KOPT-K1 (cell line): ENCODE measurements around the gene USF2.

Experiments
- H3K27ac ChIP-seq: fragments of 200-600 bp; sonication (generic); 2 replicates; pipeline ENCODE4 v1.5.1; 2016; ENCODE audit warnings: antibody characterized with exemption, mild to moderate bottlenecking, low read depth, low read length; ENCODE audit not compliant: poor library complexity, severe bottlenecking
- H3K36me3 ChIP-seq: fragments of 200-600 bp; sonication (generic); 2 replicates; pipeline ENCODE4 v1.5.1; 2017; ENCODE audit warnings: antibody characterized with exemption, mild to moderate bottlenecking, low read length, moderate library complexity; ENCODE audit not compliant: insufficient read depth
- H3K9me3 ChIP-seq: fragments of 200-600 bp; sonication (generic); 2 replicates; pipeline ENCODE4 v1.5.1; 2017; ENCODE audit warnings: antibody characterized with exemption, low read length, mild to moderate bottlenecking; ENCODE audit not compliant: insufficient read depth, poor library complexity, severe bottlenecking

The USF2 gene

DNA sequence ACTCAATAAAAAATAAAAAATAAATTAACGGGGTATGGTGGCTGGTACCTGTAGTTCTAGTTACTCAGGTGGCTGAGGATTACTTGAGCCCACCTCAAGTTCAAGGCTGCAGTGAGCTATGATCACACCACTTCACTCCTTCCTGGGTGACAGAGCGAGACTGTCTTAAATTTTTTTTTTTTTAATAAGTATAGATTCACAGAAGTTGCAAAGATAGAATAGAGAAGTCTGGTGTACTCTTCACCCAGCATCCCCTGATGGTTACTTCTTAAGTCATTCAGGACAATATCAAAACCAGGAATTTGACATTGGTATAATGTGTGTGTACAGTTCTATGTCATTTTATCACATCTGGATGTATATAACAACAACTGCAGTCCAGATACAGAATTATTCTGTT lies 52.5 kb downstream of the USF2 start:
- H3K36me3 ChIP-seq: no peaks in the 10 kb centered on the region
- no peaks in the 10 kb centered on the region for H3K9me3 ChIP-seq
- H3K27ac ChIP-seq: no peak overlapping the region

DNA sequence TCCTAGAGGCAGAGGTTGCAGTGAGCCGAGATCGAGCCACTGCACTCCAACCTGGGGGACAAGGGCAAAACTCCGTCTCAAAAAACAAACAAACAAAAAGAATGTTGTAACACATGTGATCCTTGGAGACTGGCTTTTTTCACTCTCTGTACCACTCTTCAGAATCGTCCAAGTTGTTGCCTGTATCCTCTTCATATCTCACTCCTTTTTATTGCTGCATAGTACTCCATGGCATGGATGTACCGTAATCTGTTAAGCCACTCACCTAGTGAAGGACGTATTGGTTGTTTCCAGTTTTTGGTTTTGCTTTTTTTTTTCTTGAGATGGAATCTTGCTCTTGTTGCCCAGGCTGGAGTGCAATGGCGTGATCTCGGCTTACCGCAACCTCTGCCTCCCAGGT lies 53.3 kb downstream of the USF2 start:
- no peaks in the 10 kb centered on the region for H3K9me3 ChIP-seq
- no peaks in the 10 kb centered on the region for H3K36me3 ChIP-seq
- H3K27ac ChIP-seq: no peak overlapping the region

DNA sequence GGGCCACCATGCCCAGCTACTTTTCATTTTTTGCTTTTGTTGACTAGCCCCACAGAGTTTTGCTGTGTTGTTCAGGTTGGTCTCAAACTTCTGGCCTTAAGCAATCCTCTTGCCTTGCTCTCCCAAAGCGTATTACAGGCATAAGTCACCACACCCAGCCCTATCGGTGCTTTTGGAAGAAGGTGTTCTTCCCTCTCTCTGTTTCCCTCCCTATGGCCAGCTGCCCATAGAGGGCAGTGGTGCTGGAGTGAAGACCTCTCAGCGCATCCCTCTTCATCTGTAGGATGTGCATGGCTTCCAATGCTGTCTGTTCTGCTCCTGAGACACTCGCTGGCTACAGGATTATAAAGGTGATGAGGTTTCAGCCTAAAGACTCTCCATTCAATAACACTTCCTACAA lies 58.9 kb downstream of the USF2 start:
- H3K27ac ChIP-seq: no peak overlapping the region
- no peaks in the 10 kb centered on the region for H3K9me3 ChIP-seq
- H3K36me3 ChIP-seq: no peaks in the 10 kb centered on the region

DNA sequence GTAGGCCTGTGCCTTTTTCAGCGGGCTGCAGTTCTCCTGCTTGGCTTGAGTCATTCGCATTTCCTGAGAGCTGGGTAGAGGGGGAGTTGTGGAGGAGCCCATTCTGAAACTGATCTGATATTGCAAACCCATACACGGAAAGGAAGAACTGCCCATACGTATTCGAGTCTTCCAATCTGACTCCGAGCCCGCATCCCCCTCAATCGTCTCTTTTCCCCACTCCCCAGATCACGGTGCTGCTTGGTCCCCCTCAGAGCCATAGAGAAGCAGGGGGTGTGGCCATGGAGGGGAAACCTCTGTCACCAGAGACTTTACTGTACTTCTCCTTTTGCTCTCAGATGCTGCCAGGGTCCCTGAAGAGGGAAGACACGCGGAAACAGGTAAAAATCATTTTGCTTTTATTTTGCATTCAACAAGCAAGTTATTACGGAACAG lies 60.1 kb downstream of the USF2 start, which contains the start of gene CD22:
Gene CD22 (plus strand): TSS at position 337 of the 435 bp plus-strand sequence. CDS start 2,854 bp downstream, outside the sequence.
- Histone ChIP-seq H3K36me3 (no peaks in the 10 kb centered on the region), H3K9me3 (no peaks in the 10 kb centered on the region), H3K27ac (no peak within 1 kb of the TSS)

DNA sequence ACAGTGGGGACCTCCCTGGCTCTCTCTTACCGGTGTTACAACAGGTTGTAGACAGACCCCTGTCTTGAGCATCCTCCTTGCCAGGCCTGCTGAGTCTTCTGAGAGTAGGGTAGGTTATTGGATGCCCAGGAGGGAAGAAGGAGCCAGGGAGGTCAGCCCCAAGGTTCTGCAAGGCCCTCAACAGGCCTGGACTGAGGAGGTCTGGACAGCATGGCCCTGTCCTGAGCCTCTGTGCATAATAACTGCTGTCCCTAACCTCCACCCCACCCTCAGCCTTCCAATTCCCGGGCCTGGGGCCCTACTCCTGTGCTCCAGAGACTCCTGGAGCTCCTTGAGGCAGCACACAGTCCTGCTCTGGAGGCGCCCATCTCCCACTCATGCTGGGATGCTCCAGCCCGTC lies 60.6 kb downstream of the USF2 start:
- no peaks in the 10 kb centered on the region for H3K9me3 ChIP-seq
- no peaks in the 10 kb centered on the region for H3K36me3 ChIP-seq
- no peak overlapping the region for H3K27ac ChIP-seq
